ENCODE data around the gene EIF4E3.

GRCh38 chr3:71692139-71692538 is 33.1 kb downstream of the EIF4E3 start:
- TF ChIP-seq, protein P1, sequence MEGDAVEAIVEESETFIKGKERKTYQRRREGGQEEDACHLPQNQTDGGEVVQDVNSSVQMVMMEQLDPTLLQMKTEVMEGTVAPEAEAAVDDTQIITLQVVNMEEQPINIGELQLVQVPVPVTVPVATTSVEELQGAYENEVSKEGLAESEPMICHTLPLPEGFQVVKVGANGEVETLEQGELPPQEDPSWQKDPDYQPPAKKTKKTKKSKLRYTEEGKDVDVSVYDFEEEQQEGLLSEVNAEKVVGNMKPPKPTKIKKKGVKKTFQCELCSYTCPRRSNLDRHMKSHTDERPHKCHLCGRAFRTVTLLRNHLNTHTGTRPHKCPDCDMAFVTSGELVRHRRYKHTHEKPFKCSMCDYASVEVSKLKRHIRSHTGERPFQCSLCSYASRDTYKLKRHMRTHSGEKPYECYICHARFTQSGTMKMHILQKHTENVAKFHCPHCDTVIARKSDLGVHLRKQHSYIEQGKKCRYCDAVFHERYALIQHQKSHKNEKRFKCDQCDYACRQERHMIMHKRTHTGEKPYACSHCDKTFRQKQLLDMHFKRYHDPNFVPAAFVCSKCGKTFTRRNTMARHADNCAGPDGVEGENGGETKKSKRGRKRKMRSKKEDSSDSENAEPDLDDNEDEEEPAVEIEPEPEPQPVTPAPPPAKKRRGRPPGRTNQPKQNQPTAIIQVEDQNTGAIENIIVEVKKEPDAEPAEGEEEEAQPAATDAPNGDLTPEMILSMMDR (IDR thresholded peaks at IDR 0.05; ENCODE audit: insufficient read depth, low read depth, low read length): no peak
- TF ChIP-seq EZH2 (IDR thresholded peaks at IDR 0.05; ENCODE audit: insufficient read depth, low read length): no peak

All from astrocyte (in vitro differentiated cells and primary cell).